IPS DF 6.9 (cell line): ENCODE results near the gene ATF7IP2.

Experiments used
- DNase-seq: peaks from one replicate; pipeline ENCODE4 v3.0.0-alpha.2; 2013; ENCODE audit warnings: low read depth, low spot score
- H3K27ac ChIP-seq: one replicate; pipeline ENCODE4 v1.5.1; 2013; ENCODE audit warnings: low read length, control low read depth
- H3K27me3 ChIP-seq: 2 replicates; pipeline ENCODE4 v1.6.1; 2013; ENCODE audit warnings: mild to moderate bottlenecking, low read length; ENCODE audit not compliant: control insufficient read depth, insufficient read depth
- H3K36me3 ChIP-seq: 2 replicates; pipeline ENCODE4 v1.6.1; 2013; ENCODE audit warnings: low read length; ENCODE audit not compliant: control insufficient read depth, insufficient read depth
- H3K4me1 ChIP-seq: 2 replicates; pipeline ENCODE4 v1.6.1; 2013; ENCODE audit warnings: low read length; ENCODE audit not compliant: control insufficient read depth, insufficient read depth
- H3K4me3 ChIP-seq: 2 replicates; pipeline ENCODE4 v1.5.1; 2013; ENCODE audit warnings: mild to moderate bottlenecking, low read length
- H3K9me3 ChIP-seq: 2 replicates; pipeline ENCODE4 v1.6.1; 2013; ENCODE audit warnings: low read length, inconsistent platforms; ENCODE audit not compliant: control insufficient read depth, insufficient read depth
- WGBS: extraction: QIAGEN DNeasy Blood & Tissue Kit; methylation state at CpG from one replicate; pipeline ENCODE4 v1.1.7; 2013; ENCODE audit warnings: mixed read lengths, missing lambda C conversion rate; ENCODE audit not compliant: insufficient read length, insufficient coverage; 5-methylcytosine and 5-hydroxymethylcytosine counted together

The ATF7IP2 gene

GRCh38 chr16:10376229-10376628 lies 9.6 kb upstream of the ATF7IP2 start:
- H3K27ac ChIP-seq = no peak overlapping the region

GRCh38 chr16:10383626-10384025 lies 2.2 kb upstream of the ATF7IP2 start:
- Histone ChIP-seq H3K27me3 (no peaks in the 10 kb centered on the region), H3K36me3 (no peaks in the 10 kb centered on the region), H3K4me3 (no peak overlapping the region), H3K4me1 (no peaks in the 10 kb centered on the region; the same call in 1 of the 2 replicates), H3K9me3 (no peaks in the 10 kb centered on the region), H3K27ac (no peak overlapping the region)
- WGBS = no CpG with 5 or more reads among the region's 3 CpGs
- no peak for DNase-seq

More at GRCh38 chr16:10376229-10376628, 9.6 kb upstream of the ATF7IP2 start:
- Histone ChIP-seq H3K9me3 (no peaks in the 10 kb centered on the region), H3K4me3 (no peak overlapping the region), H3K27me3 (no peaks in the 10 kb centered on the region), H3K36me3 (no peaks in the 10 kb centered on the region), H3K4me1 (no peaks in the 10 kb centered on the region)
- DNase-seq = no peak
- no CpG with 5 or more reads among the region's 1 CpG for WGBS

GRCh38 chr16:10386517-10387100 lies 748 bp downstream of the ATF7IP2 start:
- no peaks in the 10 kb centered on the region for H3K36me3 ChIP-seq
- no CpG with 5 or more reads among the region's 14 CpGs for WGBS
- no peaks in the 10 kb centered on the region; the same call in 1 of the 2 replicates for H3K4me1 ChIP-seq
- peak overlapping the region; percentile 65; the same call in 1 of the 2 replicates for H3K4me3 ChIP-seq
- no peak for DNase-seq
- H3K9me3 ChIP-seq = no peaks in the 10 kb centered on the region
- H3K27me3 ChIP-seq = no peaks in the 10 kb centered on the region
- H3K27ac ChIP-seq = no peak overlapping the region

- no peaks in the 10 kb centered on the region for H3K27me3 ChIP-seq
- H3K4me3 ChIP-seq = no peak overlapping the region; the same call in 1 of the 2 replicates
- H3K4me1 ChIP-seq = no peaks in the 10 kb centered on the region; the same call in 1 of the 2 replicates
- no peaks in the 10 kb centered on the region for H3K9me3 ChIP-seq
- no peak overlapping the region for H3K27ac ChIP-seq
- no CpG with 5 or more reads among the region's 5 CpGs for WGBS
- H3K36me3 ChIP-seq = no peaks in the 10 kb centered on the region
- DNase-seq = no peak
Observed at GRCh38 chr16:10387188-10387617, 1.3 kb downstream of the ATF7IP2 start.

- no peak overlapping the region for H3K4me3 ChIP-seq
- H3K9me3 ChIP-seq = no peaks in the 10 kb centered on the region
- no peaks in the 10 kb centered on the region for H3K27me3 ChIP-seq
- DNase-seq = no peak
- no peaks in the 10 kb centered on the region for H3K4me1 ChIP-seq
- WGBS = 100% methylated on average over 1 of the region's 5 CpGs
- no peaks in the 10 kb centered on the region for H3K36me3 ChIP-seq
- H3K27ac ChIP-seq = no peak overlapping the region
Observed at GRCh38 chr16:10388988-10389387, 3.1 kb downstream of the ATF7IP2 start.

GRCh38 chr16:10390330-10390729 lies 4.5 kb downstream of the ATF7IP2 start:
- Histone ChIP-seq H3K36me3 (no peaks in the 10 kb centered on the region), H3K9me3 (no peaks in the 10 kb centered on the region), H3K4me1 (no peaks in the 10 kb centered on the region), H3K27me3 (no peaks in the 10 kb centered on the region), H3K27ac (no peak overlapping the region), H3K4me3 (no peak overlapping the region)
- no peak for DNase-seq

GRCh38 chr16:10390867-10391266 lies 5.0 kb downstream of the ATF7IP2 start:
- no peaks in the 10 kb centered on the region for H3K27me3 ChIP-seq
- H3K36me3 ChIP-seq = no peaks in the 10 kb centered on the region
- no peak for DNase-seq

GRCh38 chr16:10391339-10391738 lies 5.5 kb downstream of the ATF7IP2 start:
- Histone ChIP-seq H3K27ac (no peak overlapping the region), H3K27me3 (no peaks in the 10 kb centered on the region), H3K4me1 (no peaks in the 10 kb centered on the region), H3K4me3 (no peak overlapping the region), H3K9me3 (no peaks in the 10 kb centered on the region), H3K36me3 (no peaks in the 10 kb centered on the region)
- no peak for DNase-seq
- WGBS = no CpG with 5 or more reads among the region's 3 CpGs

More at GRCh38 chr16:10390867-10391266, 5.0 kb downstream of the ATF7IP2 start:
- H3K4me1 ChIP-seq = no peaks in the 10 kb centered on the region
- H3K9me3 ChIP-seq = no peaks in the 10 kb centered on the region
- no peak overlapping the region for H3K4me3 ChIP-seq
- WGBS = no CpG with 5 or more reads among the region's 5 CpGs
- H3K27ac ChIP-seq = no peak overlapping the region

- H3K9me3 ChIP-seq = no peaks in the 10 kb centered on the region
- H3K27ac ChIP-seq = no peak overlapping the region
- no peaks in the 10 kb centered on the region for H3K36me3 ChIP-seq
- no CpG with 5 or more reads among the region's 1 CpG for WGBS
- H3K4me3 ChIP-seq = no peak overlapping the region
- H3K27me3 ChIP-seq = no peaks in the 10 kb centered on the region
- H3K4me1 ChIP-seq = no peaks in the 10 kb centered on the region
- no peak for DNase-seq
Observed at GRCh38 chr16:10402975-10403374, 17.1 kb downstream of the ATF7IP2 start.

GRCh38 chr16:10405386-10405939 lies 19.6 kb downstream of the ATF7IP2 start:
- H3K27me3 ChIP-seq = no peaks in the 10 kb centered on the region
- H3K4me3 ChIP-seq = no peak overlapping the region
- no peak for DNase-seq
- H3K27ac ChIP-seq = no peak overlapping the region
- WGBS = no CpG with 5 or more reads among the region's 4 CpGs
- H3K9me3 ChIP-seq = peaks cover 3% of the 10 kb centered on the region; the same call in 1 of the 2 replicates
- no peaks in the 10 kb centered on the region for H3K4me1 ChIP-seq
- no peaks in the 10 kb centered on the region for H3K36me3 ChIP-seq
